Body of pancreas (tissue), 4 donors: ENCODE data around the gene UBE2V1.

Experiments used
- POLR2A ChIP-seq, 3 donors: fragments of 450-650 bp; IDR thresholded peaks; one replicate each; pipeline ENCODE4 v1.6.1; 2016; ENCODE audit warnings: antibody characterized with exemption in 3 of 3, mild to moderate bottlenecking in 2 of 3
- TF ChIP-seq, protein P1 (sequence below), 7 experiments: fragments of 450-650 bp in 4 of 7; fragments of 200-600 bp in 3 of 7; sonication (generic) in 3 of 7; IDR thresholded peaks; one replicate each; pipeline ENCODE4 v1.5.1; 2016 to 2019; ENCODE audit warnings: antibody characterized with exemption in 7 of 7

DNA sequence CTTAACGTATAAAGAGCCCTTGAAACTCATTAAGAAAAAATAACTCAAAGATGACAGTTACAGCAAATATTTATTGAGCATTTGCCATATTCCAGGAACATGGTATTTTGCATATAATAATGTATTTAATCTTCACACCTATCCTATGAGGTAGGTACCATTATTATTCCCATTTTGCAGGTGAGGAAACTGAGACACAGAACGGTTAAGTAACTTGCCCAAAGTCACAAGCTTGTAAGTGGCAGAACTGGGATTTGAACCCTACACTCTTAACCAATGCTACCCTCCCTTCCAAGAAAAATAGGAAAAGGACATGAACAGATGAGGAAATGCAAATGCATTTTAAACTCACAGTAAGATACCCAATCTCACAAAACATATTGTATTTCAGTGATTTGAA lies 5.3 kb upstream of the UBE2V1 start:
- TF ChIP-seq, protein P1, sequence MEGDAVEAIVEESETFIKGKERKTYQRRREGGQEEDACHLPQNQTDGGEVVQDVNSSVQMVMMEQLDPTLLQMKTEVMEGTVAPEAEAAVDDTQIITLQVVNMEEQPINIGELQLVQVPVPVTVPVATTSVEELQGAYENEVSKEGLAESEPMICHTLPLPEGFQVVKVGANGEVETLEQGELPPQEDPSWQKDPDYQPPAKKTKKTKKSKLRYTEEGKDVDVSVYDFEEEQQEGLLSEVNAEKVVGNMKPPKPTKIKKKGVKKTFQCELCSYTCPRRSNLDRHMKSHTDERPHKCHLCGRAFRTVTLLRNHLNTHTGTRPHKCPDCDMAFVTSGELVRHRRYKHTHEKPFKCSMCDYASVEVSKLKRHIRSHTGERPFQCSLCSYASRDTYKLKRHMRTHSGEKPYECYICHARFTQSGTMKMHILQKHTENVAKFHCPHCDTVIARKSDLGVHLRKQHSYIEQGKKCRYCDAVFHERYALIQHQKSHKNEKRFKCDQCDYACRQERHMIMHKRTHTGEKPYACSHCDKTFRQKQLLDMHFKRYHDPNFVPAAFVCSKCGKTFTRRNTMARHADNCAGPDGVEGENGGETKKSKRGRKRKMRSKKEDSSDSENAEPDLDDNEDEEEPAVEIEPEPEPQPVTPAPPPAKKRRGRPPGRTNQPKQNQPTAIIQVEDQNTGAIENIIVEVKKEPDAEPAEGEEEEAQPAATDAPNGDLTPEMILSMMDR (IDR thresholded peaks at IDR 0.05) = no peak
- no peak for TF ChIP-seq POLR2A (IDR thresholded peaks at IDR 0.05)
